Measurements from ENCODE around the gene OR5D18.
"Not testable (repeated sequence)": the region's sequence is repeated elsewhere in the genome, so short reads cannot be mapped to it uniquely, and the experiment has no call there.

Gene OR5D18

DNA sequence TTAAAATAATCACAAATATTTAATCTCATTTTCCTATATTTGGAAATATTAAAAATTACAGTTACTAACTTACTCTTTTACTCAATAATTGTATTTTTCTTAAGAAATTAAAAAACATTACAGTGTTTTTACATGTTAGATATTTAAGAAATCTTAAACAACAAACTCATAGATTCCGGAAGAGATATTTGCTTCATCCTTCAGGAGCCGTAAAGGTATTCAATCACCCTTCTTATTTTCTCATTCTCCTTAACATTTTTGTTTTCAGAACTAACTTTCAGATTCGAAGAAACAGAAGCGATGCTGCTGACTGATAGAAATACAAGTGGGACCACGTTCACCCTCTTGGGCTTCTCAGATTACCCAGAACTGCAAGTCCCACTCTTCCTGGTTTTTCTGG is at the start of gene OR5D18:
TSS of gene OR5D18 (plus strand) at position 301 of the 400 bp plus-strand sequence. CDS start at position 301, 0 bp downstream.
- DNase-seq (ENCODE audit: low read depth), result no peak

DNA sequence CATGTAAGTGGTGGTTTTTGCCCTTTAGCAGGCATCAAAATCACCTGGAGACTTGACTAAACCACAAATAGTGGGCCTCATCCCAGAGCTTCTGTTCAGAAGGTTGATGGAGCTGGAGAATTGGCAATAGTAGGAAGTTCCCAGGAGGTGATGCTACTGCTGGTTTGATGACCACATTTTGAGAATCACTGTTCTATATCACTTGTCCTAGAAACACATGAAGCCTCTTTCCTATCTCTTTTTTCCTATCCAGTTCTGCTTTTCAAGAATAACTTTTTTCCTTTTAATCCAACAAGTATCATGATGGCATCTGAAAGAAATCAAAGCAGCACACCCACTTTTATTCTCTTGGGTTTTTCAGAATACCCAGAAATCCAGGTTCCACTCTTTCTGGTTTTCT is 46.3 kb upstream of the OR5D18 start, which contains the start of gene OR5D13:
TSS of gene OR5D13 (plus strand) at position 301 of the 400 bp plus-strand sequence. CDS start at position 301, 0 bp downstream.
- DNase-seq (ENCODE audit: low read depth), result no peak

GRCh38 chr11:55791606-55792005 is 27.8 kb upstream of the OR5D18 start:
- no peak for DNase-seq (ENCODE audit: low read depth)

DNA sequence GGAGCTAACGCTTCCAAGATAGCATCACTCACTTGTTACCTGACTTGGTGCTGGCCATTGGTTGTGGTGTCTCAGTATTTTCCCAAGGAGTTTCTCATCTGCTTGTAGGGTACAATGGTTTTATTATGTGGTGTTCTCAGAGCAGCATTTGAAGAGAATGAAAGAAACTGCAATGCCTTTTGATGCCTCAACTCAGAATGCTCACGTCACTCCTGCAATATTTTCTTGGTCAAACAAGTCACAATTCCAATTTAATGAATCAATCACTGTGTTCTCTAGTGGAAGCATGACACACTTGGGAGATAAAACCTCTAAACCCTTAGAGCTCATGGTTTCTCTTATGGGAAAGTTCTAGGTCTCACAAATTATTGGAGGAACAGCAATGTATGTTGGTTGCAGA is 26.1 kb upstream of the OR5D18 start:
- no peak for DNase-seq (ENCODE audit: low read depth)

DNA sequence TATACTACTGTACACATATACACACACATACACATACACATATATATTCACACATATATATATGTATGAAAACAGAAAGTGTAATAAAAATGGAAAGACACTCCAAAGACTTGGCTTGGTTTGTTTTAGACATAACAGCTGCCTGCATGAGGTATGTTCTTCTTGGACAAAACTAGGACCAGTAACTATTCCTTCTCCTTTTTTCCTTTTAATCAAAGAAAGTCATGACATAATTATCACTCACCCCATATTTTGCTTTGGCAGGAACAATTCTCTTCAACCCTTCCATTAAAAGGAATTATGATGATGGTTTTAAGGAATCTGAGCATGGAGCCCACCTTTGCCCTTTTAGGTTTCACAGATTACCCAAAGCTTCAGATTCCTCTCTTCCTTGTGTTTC is 24.2 kb upstream of the OR5D18 start, which contains the start of gene OR5D14:
TSS of gene OR5D14 (plus strand) at position 301 of the 400 bp plus-strand sequence. CDS start at position 301, 0 bp downstream.
- DNase-seq (ENCODE audit: low read depth), result no peak

DNA sequence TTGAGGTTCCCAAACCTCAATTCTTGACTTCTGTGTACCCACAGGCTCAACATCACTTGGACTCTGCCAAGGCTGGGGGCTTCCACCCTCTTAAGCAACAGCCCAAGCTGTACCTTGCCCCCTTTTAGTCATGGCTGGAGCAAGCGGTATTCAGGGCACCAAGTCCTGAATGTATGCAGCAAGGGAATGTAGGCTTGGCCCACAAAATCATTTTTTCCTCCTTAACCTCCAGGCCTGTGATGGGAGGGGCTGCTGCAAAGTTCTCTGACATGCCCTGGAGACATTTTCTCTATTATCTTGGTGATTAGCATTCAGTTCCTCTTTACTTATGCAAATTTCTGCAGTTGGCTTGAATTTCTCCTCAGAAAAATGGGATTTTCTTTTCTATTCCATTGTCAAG is 13.2 kb upstream of the OR5D18 start:
- DNase-seq (ENCODE audit: low read depth), result no peak

GRCh38 chr11:55811067-55811466 is 8.4 kb upstream of the OR5D18 start, which contains the start of gene OR5L1:
Gene OR5L1, plus strand, starts transcription at chr11:55811367. Its CDS starts 100 bp downstream, at chr11:55811467.
- no peak for DNase-seq (ENCODE audit: low read depth)

- no peak for DNase-seq (ENCODE audit: low read depth)
These were observed 7.5 kb downstream of the OR5D18 start, which contains the start of gene OR5L2 for GRCh38 chr11:55826919-55827318. Gene OR5L2, plus strand, starts transcription at chr11:55827219. Its CDS starts 0 bp downstream, at chr11:55827219.

DNA sequence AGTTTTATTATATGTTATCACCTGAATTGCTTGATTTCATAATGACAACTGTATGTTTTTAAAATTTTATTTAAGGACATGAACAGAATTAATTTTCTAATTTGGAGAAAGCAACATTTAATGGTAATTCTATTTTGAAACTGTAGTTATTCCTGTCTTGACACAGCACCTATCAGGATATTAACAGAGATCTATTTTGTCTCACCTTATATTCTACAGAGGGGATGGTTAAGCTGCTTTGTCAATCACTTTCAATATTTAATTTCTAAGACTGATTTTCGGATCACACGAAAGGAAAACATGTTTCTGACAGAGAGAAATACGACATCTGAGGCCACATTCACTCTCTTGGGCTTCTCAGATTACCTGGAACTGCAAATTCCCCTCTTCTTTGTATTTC is 19.0 kb downstream of the OR5D18 start, which contains the start of gene OR5D16:
TSS of gene OR5D16 (plus strand) at position 301 of the 400 bp plus-strand sequence. CDS start at position 301, 0 bp downstream.
- DNase-seq (ENCODE audit: low read depth), result no peak

DNA sequence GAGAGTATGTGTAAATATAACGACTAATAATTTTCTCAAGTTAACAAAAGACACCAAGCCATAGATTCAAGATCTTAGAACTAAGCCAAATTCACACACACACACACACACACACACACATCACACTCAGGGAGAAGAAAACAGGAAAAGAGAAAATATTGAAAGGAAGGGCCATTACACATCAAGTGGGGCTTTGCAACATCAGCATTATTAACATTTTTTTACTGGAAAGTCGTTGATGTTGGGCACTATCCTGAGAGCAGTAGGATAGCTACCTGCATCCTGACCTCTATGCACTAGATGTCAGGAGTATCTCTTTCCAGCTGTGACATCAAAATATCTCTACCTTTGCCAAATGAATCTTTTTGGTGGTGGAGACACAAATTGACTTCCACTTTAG is 28.0 kb downstream of the OR5D18 start:
- no peak for DNase-seq (ENCODE audit: low read depth)

DNA sequence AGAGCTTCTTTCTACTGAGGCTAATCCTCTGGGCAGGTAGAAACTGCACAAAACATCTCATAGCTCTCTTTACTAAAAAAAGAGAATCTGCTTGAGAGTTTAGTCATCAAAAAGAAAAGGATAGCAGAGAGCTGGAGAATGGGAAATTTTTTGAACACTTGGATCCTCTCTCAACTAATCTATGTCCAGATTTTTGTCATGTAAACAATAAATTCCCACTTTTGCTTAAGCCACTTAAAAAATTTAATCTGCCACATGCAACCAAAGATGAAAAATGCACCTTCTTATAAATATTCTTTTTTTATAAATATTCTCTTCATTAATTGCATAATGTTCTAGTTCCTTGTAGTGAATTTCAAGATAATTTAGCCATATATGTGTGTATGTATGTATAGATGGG is 29.6 kb downstream of the OR5D18 start:
- DNase-seq (ENCODE audit: low read depth), result no peak

DNA sequence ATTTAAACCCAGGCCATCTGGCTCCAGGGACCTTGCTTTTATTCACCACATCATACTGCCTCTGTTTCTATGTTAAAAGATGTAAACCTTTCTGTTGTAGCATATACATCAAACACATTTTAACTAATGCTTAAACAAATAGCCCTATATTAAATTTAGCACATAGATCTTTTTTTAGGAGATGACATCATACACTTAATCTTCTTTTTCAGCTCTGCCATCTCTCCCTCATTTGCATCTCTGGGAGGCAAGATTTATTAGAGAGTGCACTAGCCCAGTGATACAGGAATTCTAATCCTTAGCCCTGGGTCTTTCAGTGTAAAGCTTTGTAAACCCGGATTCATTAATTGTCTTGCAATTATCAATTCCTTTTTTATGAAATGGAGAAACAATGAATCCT is 32.7 kb downstream of the OR5D18 start:
- DNase-seq (ENCODE audit: low read depth), result no peak

- DNase-seq (ENCODE audit: low read depth), result no peak
These were observed 35.3 kb downstream of the OR5D18 start for GRCh38 chr11:55854704-55855103.

DNA sequence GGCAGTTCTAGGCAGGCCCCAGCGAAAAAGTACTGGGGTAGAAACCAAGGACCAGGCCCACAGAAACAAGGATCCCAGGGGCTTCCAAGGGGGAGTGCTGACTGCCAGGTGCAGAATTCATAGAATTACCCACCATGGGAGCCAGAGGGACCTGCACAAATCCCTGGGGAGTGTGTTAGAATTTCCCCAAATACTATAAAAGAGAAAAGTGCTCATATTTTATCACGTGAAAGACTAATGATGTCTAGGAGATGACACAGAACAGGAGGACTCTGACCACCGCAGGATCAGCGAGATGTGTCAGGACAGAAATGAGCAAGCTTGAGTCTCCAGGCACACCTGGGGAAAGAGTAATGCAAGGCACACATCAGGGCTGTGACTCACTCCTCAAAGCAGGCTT is 47.9 kb downstream of the OR5D18 start:
- not testable (repeated sequence) for DNase-seq (ENCODE audit: low read depth)
